ENCODE measurements around the gene BLOC1S1.

BLOC1S1 gene

GRCh38 chr12:55711786-55712553 lies 3.9 kb upstream of the BLOC1S1 start:
- H3K4me3 ChIP-seq (ENCODE audit: low read depth in 1 of 2, low read length in 2 of 2) = no peak overlapping the region
- ATAC-seq (ENCODE audit: insufficient read depth, low read depth) (no peak), DNase-seq (no peak)
- no peak overlapping the region for H3K9ac ChIP-seq (ENCODE audit: low read depth, low read length)
- H4K20me1 ChIP-seq (ENCODE audit: insufficient read depth, low read length) = no peaks in the 10 kb centered on the region
- H3K9me3 ChIP-seq (ENCODE audit: insufficient read depth, low read length, severe bottlenecking) = no peaks in the 10 kb centered on the region
- peaks cover 26% of the 10 kb centered on the region for H3K27me3 ChIP-seq (ENCODE audit: insufficient read depth, low read length, poor library complexity)
- TF ChIP-seq CTCF (IDR thresholded peaks at IDR 0.05; ENCODE audit: borderline replicate concordance, extremely low read depth, low read length, poor library complexity, severe bottlenecking) = no peak
- no peak for TF ChIP-seq EZH2 (IDR thresholded peaks at IDR 0.05; ENCODE audit: borderline replicate concordance, low read depth, low read length, severe bottlenecking)
- H2AFZ ChIP-seq (ENCODE audit: low read depth, low read length) = no peak overlapping the region
- no peaks in the 10 kb centered on the region for H3K36me3 ChIP-seq (ENCODE audit: insufficient read depth, low read length)
- no peak overlapping the region for H3K4me2 ChIP-seq (ENCODE audit: insufficient read depth, low read length)
- H3K4me1 ChIP-seq (ENCODE audit: insufficient read depth, low read length) = peaks cover 22% of the 10 kb centered on the region
- H3K79me2 ChIP-seq (ENCODE audit: insufficient read depth, low read length) = peaks cover 7% of the 10 kb centered on the region
- H3K27ac ChIP-seq (ENCODE audit: low read length) = no peak overlapping the region

- no peak overlapping the region for H3K4me3 ChIP-seq (ENCODE audit: low read depth in 1 of 2, low read length in 2 of 2)
- no peak overlapping the region for H3K27ac ChIP-seq (ENCODE audit: low read length)
- no peaks in the 10 kb centered on the region for H3K36me3 ChIP-seq (ENCODE audit: insufficient read depth, low read length)
- peaks cover 26% of the 10 kb centered on the region for H3K4me1 ChIP-seq (ENCODE audit: insufficient read depth, low read length)
- TF ChIP-seq EZH2 (IDR thresholded peaks at IDR 0.05; ENCODE audit: borderline replicate concordance, low read depth, low read length, severe bottlenecking) = no peak
- TF ChIP-seq CTCF (IDR thresholded peaks at IDR 0.05; ENCODE audit: borderline replicate concordance, extremely low read depth, low read length, poor library complexity, severe bottlenecking) = no peak
- H3K9me3 ChIP-seq (ENCODE audit: insufficient read depth, low read length, severe bottlenecking) = no peaks in the 10 kb centered on the region
- H3K9ac ChIP-seq (ENCODE audit: low read depth, low read length) = no peak overlapping the region
- DNase-seq = no peak
- ATAC-seq (ENCODE audit: insufficient read depth, low read depth) = no peak
- no peak overlapping the region for H2AFZ ChIP-seq (ENCODE audit: low read depth, low read length)
- H4K20me1 ChIP-seq (ENCODE audit: insufficient read depth, low read length) = no peaks in the 10 kb centered on the region
- peaks cover 16% of the 10 kb centered on the region for H3K79me2 ChIP-seq (ENCODE audit: insufficient read depth, low read length)
- H3K4me2 ChIP-seq (ENCODE audit: insufficient read depth, low read length) = no peak overlapping the region
- H3K27me3 ChIP-seq (ENCODE audit: insufficient read depth, low read length, poor library complexity) = peaks cover 19% of the 10 kb centered on the region
Observed at GRCh38 chr12:55712700-55713415, 3.0 kb upstream of the BLOC1S1 start.

GRCh38 chr12:55713721-55714120 lies 2.1 kb upstream of the BLOC1S1 start:
- Histone ChIP-seq H4K20me1 (ENCODE audit: insufficient read depth, low read length) (no peaks in the 10 kb centered on the region), H3K36me3 (ENCODE audit: insufficient read depth, low read length) (peaks cover 6% of the 10 kb centered on the region; the same call in 1 of the 2 replicates), H3K27me3 (ENCODE audit: insufficient read depth, low read length, poor library complexity) (peaks cover 10% of the 10 kb centered on the region), H2AFZ (ENCODE audit: low read depth, low read length) (no peak overlapping the region), H3K4me3 (ENCODE audit: low read depth in 1 of 2, low read length in 2 of 2) (no peak overlapping the region), H3K79me2 (ENCODE audit: insufficient read depth, low read length) (peaks cover 24% of the 10 kb centered on the region), H3K9ac (ENCODE audit: low read depth, low read length) (no peak overlapping the region), H3K4me1 (ENCODE audit: insufficient read depth, low read length) (peaks cover 31% of the 10 kb centered on the region), H3K27ac (ENCODE audit: low read length) (no peak overlapping the region), H3K9me3 (ENCODE audit: insufficient read depth, low read length, severe bottlenecking) (no peaks in the 10 kb centered on the region), H3K4me2 (ENCODE audit: insufficient read depth, low read length) (no peak overlapping the region)
- TF ChIP-seq EZH2 (IDR thresholded peaks at IDR 0.05; ENCODE audit: borderline replicate concordance, low read depth, low read length, severe bottlenecking) (no peak), CTCF (IDR thresholded peaks at IDR 0.05; ENCODE audit: borderline replicate concordance, extremely low read depth, low read length, poor library complexity, severe bottlenecking) (no peak)
- ATAC-seq (ENCODE audit: insufficient read depth, low read depth) (no peak), DNase-seq (no peak)

Data from DND-41 (cell line).